ENCODE data around the gene LONP1.
A peak's percentile ranks its signal among the peaks of the same experiment; 100 is the strongest.
"Not testable (repeated sequence)": the region's sequence is repeated elsewhere in the genome, so short reads cannot be mapped to it uniquely, and the experiment has no call there.

The LONP1 gene

GRCh38 chr19:5719961-5720790 lies at the start of gene LONP1, which contains the start of gene CATSPERD:
LONP1 (minus strand) TSS chr19:5720146; CDS start chr19:5720132, 14 bp downstream.
CATSPERD (plus strand) TSS chr19:5720637; CDS start chr19:5720738, 101 bp downstream.
- peak; percentile 98 for DNase-seq

- DNase-seq, result no peak
Measured at GRCh38 chr19:5767949-5768348, 48.0 kb upstream of the LONP1 start.

GRCh38 chr19:5765220-5765619 lies 45.3 kb upstream of the LONP1 start:
- no peak for DNase-seq

GRCh38 chr19:5762608-5763217 lies 42.8 kb upstream of the LONP1 start:
- no peak for DNase-seq

- no peak for DNase-seq
Measured at GRCh38 chr19:5753743-5754142, 33.8 kb upstream of the LONP1 start.

- no peak for DNase-seq
Measured at GRCh38 chr19:5751709-5752108, 31.8 kb upstream of the LONP1 start.

- no peak for DNase-seq
Measured at GRCh38 chr19:5749505-5749904, 29.6 kb upstream of the LONP1 start.

GRCh38 chr19:5748920-5749319 lies 29.0 kb upstream of the LONP1 start:
- peak; percentile 50 for DNase-seq

- DNase-seq, result not testable (repeated sequence)
Measured at GRCh38 chr19:5744999-5745398, 25.1 kb upstream of the LONP1 start.

GRCh38 chr19:5743630-5744029 lies 23.7 kb upstream of the LONP1 start:
- DNase-seq, result no peak

GRCh38 chr19:5742051-5742450 lies 22.1 kb upstream of the LONP1 start:
- DNase-seq, result no peak

- DNase-seq, result no peak
Measured at GRCh38 chr19:5738423-5738822, 18.5 kb upstream of the LONP1 start.

- DNase-seq, result not testable (repeated sequence)
Measured at GRCh38 chr19:5733172-5733571, 13.2 kb upstream of the LONP1 start.

- DNase-seq, result no peak
Measured at GRCh38 chr19:5727453-5728050, 7.6 kb upstream of the LONP1 start.

GRCh38 chr19:5719274-5719960 lies 529 bp downstream of the LONP1 start:
- DNase-seq, result peak; percentile 7

GRCh38 chr19:5718579-5719273 lies 1.2 kb downstream of the LONP1 start:
- DNase-seq, result peak; percentile 8

- no peak for DNase-seq
Measured at GRCh38 chr19:5718037-5718578, 1.8 kb downstream of the LONP1 start.

GRCh38 chr19:5717215-5717935 lies 2.6 kb downstream of the LONP1 start:
- no peak for DNase-seq

- no peak for DNase-seq
Measured at GRCh38 chr19:5714816-5715215, 5.1 kb downstream of the LONP1 start.

- no peak for DNase-seq
Measured at GRCh38 chr19:5713228-5713627, 6.7 kb downstream of the LONP1 start.

- DNase-seq, result no peak
Measured at GRCh38 chr19:5711713-5712161, 8.2 kb downstream of the LONP1 start.

GRCh38 chr19:5711025-5711424 lies 8.9 kb downstream of the LONP1 start:
- no peak for DNase-seq
